ENCODE measurements around the gene POMT1.
"Not testable (repeated sequence)": the region's sequence is repeated elsewhere in the genome, so short reads cannot be mapped to it uniquely, and the experiment has no call there.

POMT1 gene

DNA sequence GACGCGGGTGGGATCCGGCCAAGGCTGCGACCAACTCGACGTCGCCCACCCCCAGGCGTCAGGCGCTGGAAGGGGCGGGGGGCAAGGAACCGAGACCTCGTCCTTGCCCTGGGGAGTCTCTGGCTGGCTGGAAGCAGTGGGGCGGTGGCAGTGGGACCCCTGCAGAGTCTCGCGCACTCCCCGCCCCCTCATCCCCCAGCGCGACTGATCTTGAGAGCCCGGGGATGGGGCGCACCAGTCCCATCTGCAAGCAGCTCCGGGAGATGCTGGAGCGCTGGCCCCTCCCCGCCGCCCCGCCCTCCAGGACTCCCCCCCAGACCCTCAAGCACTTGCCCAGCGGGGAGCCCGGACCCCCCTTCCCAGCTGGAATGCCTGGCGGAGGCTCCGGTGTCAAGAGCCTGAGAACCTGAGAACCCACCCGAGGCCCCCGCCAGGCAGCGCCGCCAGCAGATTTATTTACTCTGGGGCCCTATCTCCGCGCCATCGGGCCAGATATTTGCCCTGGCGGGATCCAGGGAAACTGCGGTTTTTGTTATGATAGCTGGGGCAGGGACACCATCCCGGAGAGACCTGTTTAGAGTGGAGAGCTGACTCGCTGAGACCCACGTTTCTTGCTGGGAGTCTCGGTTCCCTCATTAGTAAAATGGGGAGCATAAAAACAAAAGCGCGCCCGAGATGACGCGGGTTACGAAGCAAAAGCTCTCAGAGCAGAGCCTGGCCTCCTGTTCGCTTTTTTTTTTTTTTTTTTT is 43.8 kb downstream of the POMT1 start:
- H3K27me3 ChIP-seq (ENCODE audit: low read depth, low read length), result peaks cover 8% of the 10 kb centered on the region
- peak overlapping the region in 1 of 2 donors; percentile 56 for H3K4me3 ChIP-seq (ENCODE audit: low read depth in 1 of 2, low read length in 2 of 2)
- no peak overlapping the region for H3K27ac ChIP-seq (ENCODE audit: low read length)

DNA sequence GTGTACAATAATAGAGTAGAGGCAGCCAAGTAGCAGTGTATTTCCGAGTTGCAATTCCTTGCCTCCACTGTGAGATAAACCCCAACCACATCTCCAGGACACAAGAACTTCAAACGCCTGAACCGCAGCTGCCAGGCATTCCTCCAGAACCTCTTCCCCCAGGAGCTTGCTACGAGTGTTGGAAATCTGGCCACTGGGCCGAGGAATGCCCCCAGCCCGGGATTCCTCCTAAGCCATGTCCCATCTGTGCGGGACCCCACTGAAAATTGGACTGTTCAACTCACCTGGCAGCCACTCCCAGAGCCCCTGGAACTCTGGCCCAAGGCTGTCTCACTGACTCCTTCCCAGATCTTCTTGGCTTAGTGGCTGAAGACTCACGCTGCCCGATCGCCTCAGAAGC is 46.5 kb downstream of the POMT1 start:
- H3K27ac ChIP-seq (ENCODE audit: low read length); H3K9me3 ChIP-seq (ENCODE audit: control insufficient read depth in 1 of 2, low read length in 2 of 2); H3K36me3 ChIP-seq (ENCODE audit: control insufficient read depth in 1 of 2, insufficient read depth in 2 of 2, low read length in 2 of 2); H3K4me3 ChIP-seq (ENCODE audit: low read depth in 1 of 2, low read length in 2 of 2): not testable (repeated sequence)
- Histone ChIP-seq H3K4me1 (ENCODE audit: control insufficient read depth in 1 of 2, insufficient read depth in 2 of 2, low read length in 2 of 2) (peaks cover 0 to 14% of the 10 kb centered on the region in 2 donors), H3K27me3 (ENCODE audit: low read depth, low read length) (peaks cover 16% of the 10 kb centered on the region)

More for the DNA sequence above, 43.8 kb downstream of the POMT1 start:
- Histone ChIP-seq H3K36me3 (ENCODE audit: control insufficient read depth in 1 of 2, insufficient read depth in 2 of 2, low read length in 2 of 2) (no peaks in the 10 kb centered on the region), H3K4me1 (ENCODE audit: control insufficient read depth in 1 of 2, insufficient read depth in 2 of 2, low read length in 2 of 2) (peaks cover 0 to 14% of the 10 kb centered on the region in 2 donors), H3K9me3 (ENCODE audit: control insufficient read depth in 1 of 2, low read length in 2 of 2) (peaks cover 0 to 17% of the 10 kb centered on the region in 2 donors)

DNA sequence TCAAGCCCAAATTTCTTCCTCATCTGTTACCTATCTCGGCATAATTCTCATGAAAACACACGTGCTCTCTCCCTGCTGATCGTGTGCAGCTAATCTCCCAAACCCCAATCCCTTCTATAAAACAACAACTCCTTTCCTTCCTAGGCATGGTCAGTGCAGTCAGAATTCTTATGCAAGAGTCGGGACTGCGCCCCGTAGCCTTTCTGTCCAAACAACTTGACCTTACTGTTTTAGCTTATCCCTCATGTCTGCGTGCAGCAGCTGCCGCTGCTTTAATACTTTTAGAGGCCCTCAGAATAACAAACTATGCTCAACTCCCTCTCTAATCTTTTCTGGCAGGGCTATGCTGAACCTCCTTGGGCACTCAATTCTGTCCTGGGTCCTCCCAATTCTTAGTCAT is 47.7 kb downstream of the POMT1 start:
- H3K4me3 ChIP-seq (ENCODE audit: low read depth in 1 of 2, low read length in 2 of 2); H3K9me3 ChIP-seq (ENCODE audit: control insufficient read depth in 1 of 2, low read length in 2 of 2); H3K36me3 ChIP-seq (ENCODE audit: control insufficient read depth in 1 of 2, insufficient read depth in 2 of 2, low read length in 2 of 2); H3K27ac ChIP-seq (ENCODE audit: low read length): not testable (repeated sequence)
- peaks cover 0 to 11% of the 10 kb centered on the region in 2 donors for H3K4me1 ChIP-seq (ENCODE audit: control insufficient read depth in 1 of 2, insufficient read depth in 2 of 2, low read length in 2 of 2)
- H3K27me3 ChIP-seq (ENCODE audit: low read depth, low read length), result peaks cover 16% of the 10 kb centered on the region

DNA sequence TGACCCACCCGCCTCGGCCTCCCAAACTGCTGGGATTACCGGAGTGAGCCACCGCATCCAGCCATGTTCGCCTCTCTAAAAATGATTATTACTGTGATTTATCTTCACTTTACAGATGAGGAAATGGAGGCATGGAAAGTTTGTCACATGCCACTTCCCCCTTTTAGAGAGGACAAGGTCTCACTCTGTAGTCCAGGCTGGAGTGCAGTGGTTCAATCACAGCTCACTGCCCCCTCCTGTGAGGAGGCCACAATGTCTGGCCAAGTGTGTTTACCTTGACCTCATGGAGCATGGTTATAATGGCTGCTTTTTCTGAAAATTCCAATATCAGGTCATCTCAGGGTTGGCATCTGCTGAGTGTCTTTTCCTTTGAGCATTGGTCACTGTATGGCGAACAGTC is 49.3 kb downstream of the POMT1 start:
- H3K9me3 ChIP-seq (ENCODE audit: control insufficient read depth in 1 of 2, low read length in 2 of 2), result no peaks in the 10 kb centered on the region
- H3K4me1 ChIP-seq (ENCODE audit: control insufficient read depth in 1 of 2, insufficient read depth in 2 of 2, low read length in 2 of 2), result no peaks in the 10 kb centered on the region
- H3K36me3 ChIP-seq (ENCODE audit: control insufficient read depth in 1 of 2, insufficient read depth in 2 of 2, low read length in 2 of 2), result no peaks in the 10 kb centered on the region
- peaks cover 11% of the 10 kb centered on the region for H3K27me3 ChIP-seq (ENCODE audit: low read depth, low read length)
- H3K27ac ChIP-seq (ENCODE audit: low read length), result no peak overlapping the region
- H3K4me3 ChIP-seq (ENCODE audit: low read depth in 1 of 2, low read length in 2 of 2), result no peak overlapping the region

DNA sequence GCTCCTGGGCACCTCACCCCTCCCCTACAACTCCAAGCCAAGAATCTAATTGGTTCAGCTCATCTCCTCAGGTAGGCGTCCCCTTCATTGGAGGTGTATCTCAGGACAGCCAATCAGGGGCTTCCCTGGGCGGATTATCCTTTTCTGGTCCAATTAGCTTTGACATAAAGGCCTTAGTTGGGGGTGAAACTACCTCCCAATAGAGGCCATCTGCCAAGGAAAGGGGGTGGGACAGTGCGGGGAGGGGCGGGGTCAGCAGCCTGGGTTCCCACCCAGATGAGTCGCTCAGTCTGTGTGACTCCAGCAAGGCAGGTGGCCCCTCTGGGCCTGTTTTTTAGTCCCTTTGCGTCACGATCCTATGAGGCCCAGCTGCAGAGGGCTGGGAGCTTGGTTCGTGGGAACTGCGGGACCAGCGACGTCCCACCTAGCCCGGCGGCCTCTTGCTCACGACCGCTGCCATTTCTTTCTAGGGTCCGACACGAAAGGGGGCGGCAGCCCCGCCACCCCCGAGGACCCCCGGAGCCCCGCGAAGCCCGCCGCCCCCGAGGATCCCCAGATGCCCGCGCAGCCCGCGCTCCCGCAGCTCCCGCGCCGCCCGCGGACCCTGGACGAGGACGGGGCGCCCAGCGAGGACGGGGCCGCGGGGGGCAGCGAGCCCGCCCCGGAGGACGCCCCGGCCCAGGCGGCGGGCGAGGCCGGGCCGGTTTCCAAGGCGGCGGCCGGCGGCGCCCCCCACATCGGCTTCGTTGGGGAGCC is 51.5 kb downstream of the POMT1 start:
- no peak overlapping the region for H3K27ac ChIP-seq (ENCODE audit: low read length)
- H3K4me1 ChIP-seq (ENCODE audit: control insufficient read depth in 1 of 2, insufficient read depth in 2 of 2, low read length in 2 of 2), result no peaks in the 10 kb centered on the region
- no peak overlapping the region for H3K4me3 ChIP-seq (ENCODE audit: low read depth in 1 of 2, low read length in 2 of 2)
- H3K36me3 ChIP-seq (ENCODE audit: control insufficient read depth in 1 of 2, insufficient read depth in 2 of 2, low read length in 2 of 2), result no peaks in the 10 kb centered on the region
- H3K9me3 ChIP-seq (ENCODE audit: control insufficient read depth in 1 of 2, low read length in 2 of 2), result no peaks in the 10 kb centered on the region
- peaks cover 8% of the 10 kb centered on the region for H3K27me3 ChIP-seq (ENCODE audit: low read depth, low read length)

DNA sequence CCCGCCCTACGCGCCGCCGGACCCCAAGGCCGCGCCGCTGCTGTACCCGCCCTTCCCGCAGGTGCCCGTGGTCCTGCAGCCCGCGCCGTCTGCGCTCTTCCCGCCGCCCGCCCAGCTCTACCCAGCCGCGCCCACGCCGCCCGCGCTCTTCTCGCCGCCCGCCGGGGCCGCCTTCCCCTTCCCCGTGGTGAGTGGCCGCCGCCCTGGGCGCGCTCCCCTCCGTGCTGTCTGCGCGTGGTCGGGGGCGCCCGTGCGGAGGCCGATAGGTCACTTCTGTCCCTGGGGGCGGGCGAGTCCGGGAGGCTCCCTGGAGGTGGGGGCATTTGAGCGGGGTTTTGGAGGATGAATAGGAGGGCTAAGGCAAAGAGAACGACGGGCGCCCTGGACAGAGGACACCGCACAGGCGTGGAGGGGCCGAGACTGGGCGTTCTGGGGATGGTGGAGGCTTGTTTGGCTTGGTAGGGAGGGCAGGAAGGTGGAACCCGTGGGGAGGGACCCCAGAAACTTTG is 52.2 kb downstream of the POMT1 start:
- Histone ChIP-seq H3K36me3 (ENCODE audit: control insufficient read depth in 1 of 2, insufficient read depth in 2 of 2, low read length in 2 of 2) (no peaks in the 10 kb centered on the region), H3K4me3 (ENCODE audit: low read depth in 1 of 2, low read length in 2 of 2) (no peak overlapping the region), H3K27me3 (ENCODE audit: low read depth, low read length) (peaks cover 8% of the 10 kb centered on the region), H3K9me3 (ENCODE audit: control insufficient read depth in 1 of 2, low read length in 2 of 2) (no peaks in the 10 kb centered on the region), H3K27ac (ENCODE audit: low read length) (no peak overlapping the region), H3K4me1 (ENCODE audit: control insufficient read depth in 1 of 2, insufficient read depth in 2 of 2, low read length in 2 of 2) (no peaks in the 10 kb centered on the region)

DNA sequence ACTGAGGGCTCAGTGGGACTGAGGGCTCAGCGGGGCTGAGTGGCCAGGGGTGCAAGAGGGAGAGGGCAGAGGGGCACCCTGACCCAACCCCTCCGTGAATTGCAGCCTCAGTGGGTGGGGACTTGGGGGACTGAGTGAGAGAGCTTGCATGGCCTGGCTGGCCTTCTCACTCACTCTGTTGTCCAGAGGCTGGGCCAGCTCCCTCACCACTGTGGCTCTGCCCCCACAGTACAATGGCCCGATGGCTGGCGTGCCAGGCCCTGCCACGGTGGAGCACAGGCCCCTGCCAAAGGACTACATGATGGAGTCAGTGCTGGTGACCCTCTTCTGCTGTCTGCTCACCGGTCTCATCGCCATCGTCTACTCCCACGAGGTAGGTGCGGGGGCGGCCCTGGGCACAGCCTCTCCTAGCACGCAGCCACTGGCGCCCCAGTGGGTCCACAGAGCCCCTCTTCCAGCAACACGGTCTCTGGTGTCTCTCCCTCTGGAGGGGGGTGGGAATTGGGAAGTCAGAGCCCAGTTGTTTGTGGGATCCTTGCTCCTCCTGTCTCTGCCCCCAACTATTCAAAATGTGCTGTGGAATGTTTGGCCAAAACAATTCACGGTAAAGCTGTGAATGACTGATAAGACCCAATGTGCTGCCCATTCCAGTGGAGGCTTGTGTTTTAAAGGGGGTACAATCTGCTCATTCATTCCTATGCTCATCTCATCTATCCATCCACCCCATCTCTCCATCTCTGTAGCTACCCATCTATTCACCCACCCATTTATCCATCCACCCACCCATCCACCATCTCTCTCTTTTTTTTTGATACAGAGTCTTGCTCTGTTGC is 53.3 kb downstream of the POMT1 start:
- Histone ChIP-seq H3K27ac (ENCODE audit: low read length) (no peak overlapping the region), H3K9me3 (ENCODE audit: control insufficient read depth in 1 of 2, low read length in 2 of 2) (no peaks in the 10 kb centered on the region), H3K27me3 (ENCODE audit: low read depth, low read length) (peaks cover 8% of the 10 kb centered on the region), H3K4me1 (ENCODE audit: control insufficient read depth in 1 of 2, insufficient read depth in 2 of 2, low read length in 2 of 2) (no peaks in the 10 kb centered on the region), H3K36me3 (ENCODE audit: control insufficient read depth in 1 of 2, insufficient read depth in 2 of 2, low read length in 2 of 2) (no peaks in the 10 kb centered on the region), H3K4me3 (ENCODE audit: low read depth in 1 of 2, low read length in 2 of 2) (no peak overlapping the region)

DNA sequence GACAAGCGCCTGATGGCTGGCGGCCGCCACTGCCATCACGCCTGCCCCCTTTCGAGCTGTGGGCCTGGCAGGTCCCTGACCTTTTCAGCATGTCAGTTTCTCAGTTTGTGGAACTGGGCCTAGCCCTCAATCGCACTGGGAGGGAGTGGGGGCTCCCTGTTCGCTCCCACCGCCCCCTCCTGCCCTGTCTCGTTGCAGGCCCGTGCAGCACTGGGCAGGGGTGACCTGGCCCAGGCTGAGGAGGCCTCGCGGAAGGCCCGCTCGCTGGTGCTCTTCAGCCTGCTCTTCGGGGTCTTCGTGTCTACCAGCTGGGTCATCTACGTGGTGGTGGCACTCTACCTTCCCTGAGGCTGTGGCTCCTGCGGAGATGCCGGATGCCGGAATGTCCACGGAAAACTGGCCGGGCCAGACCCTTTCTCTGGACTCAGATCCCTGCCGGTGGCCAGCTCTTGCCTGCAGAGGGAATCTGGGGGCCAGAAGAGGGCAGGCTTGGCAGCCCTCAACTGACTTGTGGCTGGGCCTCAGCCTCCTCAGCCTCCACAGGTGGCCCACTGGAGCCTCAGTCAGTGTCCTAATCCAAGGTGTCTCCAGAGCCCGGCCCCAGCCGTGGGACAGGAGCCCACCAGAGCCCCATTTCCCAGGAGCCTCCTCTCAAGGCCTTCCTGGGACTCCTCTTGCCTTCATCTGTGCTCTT is 55.3 kb downstream of the POMT1 start:
- peaks cover 8% of the 10 kb centered on the region for H3K27me3 ChIP-seq (ENCODE audit: low read depth, low read length)
- peaks cover 0 to 2% of the 10 kb centered on the region in 2 donors for H3K9me3 ChIP-seq (ENCODE audit: control insufficient read depth in 1 of 2, low read length in 2 of 2)
- H3K36me3 ChIP-seq (ENCODE audit: control insufficient read depth in 1 of 2, insufficient read depth in 2 of 2, low read length in 2 of 2), result no peaks in the 10 kb centered on the region
- H3K27ac ChIP-seq (ENCODE audit: low read length), result no peak overlapping the region
- no peaks in the 10 kb centered on the region for H3K4me1 ChIP-seq (ENCODE audit: control insufficient read depth in 1 of 2, insufficient read depth in 2 of 2, low read length in 2 of 2)
- H3K4me3 ChIP-seq (ENCODE audit: low read depth in 1 of 2, low read length in 2 of 2), result no peak overlapping the region

DNA sequence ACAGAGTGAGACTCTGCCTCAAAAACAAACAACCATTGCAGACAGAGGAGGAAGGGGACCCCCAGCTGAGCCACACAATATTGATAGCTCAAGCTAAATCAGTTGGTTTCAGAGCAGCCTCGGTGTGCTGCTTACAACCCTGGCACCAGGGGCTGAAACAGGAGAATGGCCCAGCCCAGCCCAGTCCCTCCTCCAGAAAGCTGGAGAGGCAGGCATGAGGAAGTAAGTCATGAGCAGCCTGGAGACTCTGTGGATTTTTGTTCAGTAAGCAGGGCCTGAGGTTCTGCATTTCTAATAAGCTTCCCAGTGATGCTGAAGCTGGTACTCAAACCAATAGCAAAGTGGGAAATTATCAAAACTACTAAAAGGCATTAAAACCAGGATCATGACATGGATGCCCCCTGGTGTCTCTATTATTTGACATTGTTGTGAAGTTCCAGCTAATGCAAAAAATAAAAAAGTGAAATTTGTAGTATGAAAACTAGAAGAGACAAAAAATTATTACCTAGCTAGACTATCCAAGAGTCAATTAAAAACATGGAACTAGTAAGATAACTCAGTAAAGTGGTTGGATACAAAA is 56.8 kb downstream of the POMT1 start:
- Histone ChIP-seq H3K27ac (ENCODE audit: low read length) (no peak overlapping the region), H3K36me3 (ENCODE audit: control insufficient read depth in 1 of 2, insufficient read depth in 2 of 2, low read length in 2 of 2) (no peaks in the 10 kb centered on the region), H3K9me3 (ENCODE audit: control insufficient read depth in 1 of 2, low read length in 2 of 2) (peaks cover 0 to 2% of the 10 kb centered on the region in 2 donors), H3K4me1 (ENCODE audit: control insufficient read depth in 1 of 2, insufficient read depth in 2 of 2, low read length in 2 of 2) (no peaks in the 10 kb centered on the region), H3K4me3 (ENCODE audit: low read depth in 1 of 2, low read length in 2 of 2) (no peak overlapping the region), H3K27me3 (ENCODE audit: low read depth, low read length) (no peaks in the 10 kb centered on the region)

DNA sequence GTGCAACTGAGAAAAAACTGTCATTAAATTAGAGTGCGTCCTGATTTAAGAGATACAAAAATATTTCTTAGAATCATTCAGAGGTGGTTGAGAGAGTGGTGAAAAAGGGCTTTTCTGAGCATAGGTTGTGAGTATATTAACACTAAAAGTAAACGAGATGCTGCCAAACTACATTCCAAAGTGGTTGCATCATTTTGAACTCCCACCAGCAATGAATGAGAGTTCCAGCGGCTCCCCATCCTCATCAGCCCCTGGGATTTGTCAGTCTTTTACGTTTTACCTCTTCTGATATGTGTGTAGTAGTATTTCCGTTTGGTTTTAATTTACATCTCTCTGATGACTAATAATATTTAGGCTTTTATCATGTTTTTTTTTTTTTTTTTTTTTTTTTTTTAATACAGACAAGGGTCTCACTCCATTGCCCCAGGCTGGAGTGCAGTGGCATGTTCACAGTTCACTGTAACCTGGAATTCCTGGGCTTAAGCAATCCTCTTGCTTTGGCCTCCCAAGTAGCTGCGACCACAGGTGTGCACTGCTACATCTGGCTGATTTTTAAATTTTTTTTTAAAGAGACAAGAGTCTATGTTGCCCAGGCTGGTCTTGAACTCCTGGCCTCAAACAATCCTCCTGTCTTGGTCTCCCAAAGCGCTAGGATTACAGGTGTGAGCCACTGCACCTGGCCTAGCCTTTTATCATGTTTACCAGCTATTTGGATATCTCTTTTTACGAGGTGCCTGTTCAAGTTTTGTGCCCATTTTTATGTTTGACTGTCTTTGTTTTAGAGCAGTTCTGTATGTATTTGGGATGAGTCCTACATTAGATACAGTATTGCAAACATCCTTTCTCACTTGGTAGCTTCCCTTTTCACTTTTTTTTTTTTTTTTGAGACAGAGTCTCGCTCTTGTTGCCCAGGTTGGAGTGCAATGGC is 59.6 kb downstream of the POMT1 start:
- Histone ChIP-seq H3K4me1 (ENCODE audit: control insufficient read depth in 1 of 2, insufficient read depth in 2 of 2, low read length in 2 of 2) (no peaks in the 10 kb centered on the region), H3K27me3 (ENCODE audit: low read depth, low read length) (no peaks in the 10 kb centered on the region), H3K36me3 (ENCODE audit: control insufficient read depth in 1 of 2, insufficient read depth in 2 of 2, low read length in 2 of 2) (no peaks in the 10 kb centered on the region), H3K9me3 (ENCODE audit: control insufficient read depth in 1 of 2, low read length in 2 of 2) (peaks cover 0 to 2% of the 10 kb centered on the region in 2 donors), H3K4me3 (ENCODE audit: low read depth in 1 of 2, low read length in 2 of 2) (no peak overlapping the region), H3K27ac (ENCODE audit: low read length) (no peak overlapping the region)

All from muscle layer of duodenum (tissue), 2 donors.